ENCODE data around the gene TET1. TPM values are rescaled to one million over a fixed set of nuclear protein-coding genes. Genes with fewer than 3 reads are reported as not detected.

Gene TET1
- total and polyA plus RNA-seq, 2 of the 13 experiments (the other 11 are each of a cell fraction or from before 2014, with no cell fraction given), result 6.9 to 7.3 TPM

DNA sequence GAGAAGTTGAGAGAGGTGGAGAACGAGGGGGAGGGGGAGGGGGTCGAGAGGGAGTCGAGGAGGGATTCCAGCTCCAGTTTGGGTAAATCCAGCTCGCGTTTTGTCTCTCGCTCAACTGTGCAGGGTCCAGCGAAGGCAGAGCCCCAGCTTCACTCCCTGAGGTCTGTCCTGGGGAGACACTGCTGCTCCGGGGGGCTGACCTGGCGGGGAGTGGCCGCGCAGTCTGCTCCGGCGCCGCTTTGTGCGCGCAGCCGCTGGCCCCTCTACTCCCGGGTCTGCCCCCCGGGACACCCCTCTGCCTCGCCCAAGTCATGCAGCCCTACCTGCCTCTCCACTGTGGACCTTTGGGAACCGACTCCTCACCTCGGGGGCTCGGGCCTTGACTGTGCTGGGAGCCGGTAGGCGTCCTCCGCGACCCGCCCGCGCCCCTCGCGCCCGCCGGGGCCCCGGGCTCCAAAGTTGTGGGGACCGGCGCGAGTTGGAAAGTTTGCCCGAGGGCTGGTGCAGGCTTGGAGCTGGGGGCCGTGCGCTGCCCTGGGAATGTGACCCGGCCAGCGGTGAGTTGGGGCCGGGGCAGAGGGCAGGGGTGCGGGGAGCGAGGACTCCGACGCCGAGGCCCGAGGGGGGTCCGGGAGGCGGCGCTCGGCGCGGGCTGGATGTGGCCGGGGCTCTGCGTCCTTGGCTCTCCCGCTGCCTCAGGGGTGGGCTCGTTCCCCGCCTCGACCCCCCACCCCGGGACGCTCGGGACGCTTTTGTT lies at the start of gene TET1 (continued):
- peak; percentile 9; the same call in 1 of the 2 replicates for TF ChIP-seq MEIS2 (CRISPR knock-in tag; IDR thresholded peaks at IDR 0.05)
- TF ChIP-seq HNRNPUL1 (IDR thresholded peaks at IDR 0.05; ENCODE audit: low read depth, low read length), result no peak
- TF ChIP-seq DMAP1 (CRISPR knock-in tag; IDR thresholded peaks at IDR 0.05), result peak; percentile 69; the same call in 1 of the 2 replicates
- TF ChIP-seq ZNF224 (CRISPR knock-in tag; IDR thresholded peaks at IDR 0.05), result no peak
- TF ChIP-seq JDP2 (CRISPR knock-in tag; IDR thresholded peaks at IDR 0.05; ENCODE audit: borderline replicate concordance), result no peak
- no peak for TF ChIP-seq JUN (CRISPR knock-in tag; IDR thresholded peaks at IDR 0.05)
- no peak for TF ChIP-seq CBX1 (IDR thresholded peaks at IDR 0.05; ENCODE audit: low read depth)
- TF ChIP-seq THAP11 (CRISPR knock-in tag; IDR thresholded peaks at IDR 0.05), result peak; percentile 56
- TF ChIP-seq, protein P1, sequence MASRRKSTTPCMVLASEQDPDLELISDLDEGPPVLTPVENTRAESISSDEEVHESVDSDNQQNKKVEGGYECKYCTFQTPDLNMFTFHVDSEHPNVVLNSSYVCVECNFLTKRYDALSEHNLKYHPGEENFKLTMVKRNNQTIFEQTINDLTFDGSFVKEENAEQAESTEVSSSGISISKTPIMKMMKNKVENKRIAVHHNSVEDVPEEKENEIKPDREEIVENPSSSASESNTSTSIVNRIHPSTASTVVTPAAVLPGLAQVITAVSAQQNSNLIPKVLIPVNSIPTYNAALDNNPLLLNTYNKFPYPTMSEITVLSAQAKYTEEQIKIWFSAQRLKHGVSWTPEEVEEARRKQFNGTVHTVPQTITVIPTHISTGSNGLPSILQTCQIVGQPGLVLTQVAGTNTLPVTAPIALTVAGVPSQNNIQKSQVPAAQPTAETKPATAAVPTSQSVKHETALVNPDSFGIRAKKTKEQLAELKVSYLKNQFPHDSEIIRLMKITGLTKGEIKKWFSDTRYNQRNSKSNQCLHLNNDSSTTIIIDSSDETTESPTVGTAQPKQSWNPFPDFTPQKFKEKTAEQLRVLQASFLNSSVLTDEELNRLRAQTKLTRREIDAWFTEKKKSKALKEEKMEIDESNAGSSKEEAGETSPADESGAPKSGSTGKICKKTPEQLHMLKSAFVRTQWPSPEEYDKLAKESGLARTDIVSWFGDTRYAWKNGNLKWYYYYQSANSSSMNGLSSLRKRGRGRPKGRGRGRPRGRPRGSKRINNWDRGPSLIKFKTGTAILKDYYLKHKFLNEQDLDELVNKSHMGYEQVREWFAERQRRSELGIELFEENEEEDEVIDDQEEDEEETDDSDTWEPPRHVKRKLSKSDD (CRISPR knock-in tag; IDR thresholded peaks at IDR 0.05; ENCODE audit: low read depth), result peak; percentile 29; the same call in 1 of the 2 replicates
- TF ChIP-seq ZNF547 (CRISPR knock-in tag; IDR thresholded peaks at IDR 0.05), result peak; percentile 87
- TF ChIP-seq NFKB2 (CRISPR knock-in tag; IDR thresholded peaks at IDR 0.05; ENCODE audit: borderline replicate concordance), result no peak; the same call in 1 of the 2 replicates
- TF ChIP-seq, protein P2, sequence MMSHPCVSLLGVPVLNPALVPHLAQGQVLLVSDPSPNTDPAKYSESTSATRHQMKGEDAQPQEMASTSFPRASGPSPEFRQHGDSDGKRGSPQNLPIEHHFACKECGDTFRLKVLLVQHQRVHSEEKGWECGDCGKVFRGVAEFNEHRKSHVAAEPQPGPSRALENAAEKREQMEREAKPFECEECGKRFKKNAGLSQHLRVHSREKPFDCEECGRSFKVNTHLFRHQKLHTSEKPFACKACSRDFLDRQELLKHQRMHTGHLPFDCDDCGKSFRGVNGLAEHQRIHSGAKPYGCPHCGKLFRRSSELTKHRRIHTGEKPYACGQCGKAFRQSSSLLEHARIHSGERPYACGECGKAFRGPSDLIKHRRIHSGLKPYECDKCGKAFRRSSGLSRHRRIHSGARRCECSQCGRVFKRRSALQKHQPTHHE (CRISPR knock-in tag; IDR thresholded peaks at IDR 0.05; ENCODE audit: borderline replicate concordance), result no peak; the same call in 1 of the 2 replicates
- TF ChIP-seq SUZ12 (IDR thresholded peaks at IDR 0.05; ENCODE audit: low read depth, low read length), result no peak
- TF ChIP-seq ZNF737 (CRISPR knock-in tag; IDR thresholded peaks at IDR 0.05; ENCODE audit: borderline replicate concordance), result no peak
- TF ChIP-seq CAMTA2 (CRISPR knock-in tag; IDR thresholded peaks at IDR 0.05; ENCODE audit: borderline replicate concordance), result 0 out of 2 replicates have a peak, but pooled peaks have one; percentile 27
- TF ChIP-seq ZNF24 (IDR thresholded peaks at IDR 0.05), result no peak
- TF ChIP-seq RFXAP (CRISPR knock-in tag; IDR thresholded peaks at IDR 0.05; ENCODE audit: borderline replicate concordance), result no peak
- no peak for TF ChIP-seq EP300 (IDR thresholded peaks at IDR 0.05; ENCODE audit: low read depth in 2 of 2, low read length in 2 of 2)
- no peak for TF ChIP-seq EP300 (CRISPR knock-in tag; IDR thresholded peaks at IDR 0.05; ENCODE audit: borderline replicate concordance)
- no peak for TF ChIP-seq CEBPB (IDR thresholded peaks at IDR 0.05; ENCODE audit: borderline replicate concordance, low read depth, low read length)
- 0 out of 2 replicates have a peak, but pooled peaks have one; percentile 51 for TF ChIP-seq GATAD1 (CRISPR knock-in tag; IDR thresholded peaks at IDR 0.05)
- TF ChIP-seq SATB2 (CRISPR knock-in tag; IDR thresholded peaks at IDR 0.05), result no peak
- no peak for TF ChIP-seq ZNF782 (CRISPR knock-in tag; IDR thresholded peaks at IDR 0.05; ENCODE audit: borderline replicate concordance)
- TF ChIP-seq ZNF337 (CRISPR knock-in tag; IDR thresholded peaks at IDR 0.05; ENCODE audit: borderline replicate concordance, low read depth), result 0 out of 2 replicates have a peak, but pooled peaks have one; percentile 36
- peak; percentile 50; the same call in 1 of the 2 replicates for TF ChIP-seq NFE2L1 (CRISPR knock-in tag; IDR thresholded peaks at IDR 0.05; ENCODE audit: borderline replicate concordance)
- TF ChIP-seq, protein P3, sequence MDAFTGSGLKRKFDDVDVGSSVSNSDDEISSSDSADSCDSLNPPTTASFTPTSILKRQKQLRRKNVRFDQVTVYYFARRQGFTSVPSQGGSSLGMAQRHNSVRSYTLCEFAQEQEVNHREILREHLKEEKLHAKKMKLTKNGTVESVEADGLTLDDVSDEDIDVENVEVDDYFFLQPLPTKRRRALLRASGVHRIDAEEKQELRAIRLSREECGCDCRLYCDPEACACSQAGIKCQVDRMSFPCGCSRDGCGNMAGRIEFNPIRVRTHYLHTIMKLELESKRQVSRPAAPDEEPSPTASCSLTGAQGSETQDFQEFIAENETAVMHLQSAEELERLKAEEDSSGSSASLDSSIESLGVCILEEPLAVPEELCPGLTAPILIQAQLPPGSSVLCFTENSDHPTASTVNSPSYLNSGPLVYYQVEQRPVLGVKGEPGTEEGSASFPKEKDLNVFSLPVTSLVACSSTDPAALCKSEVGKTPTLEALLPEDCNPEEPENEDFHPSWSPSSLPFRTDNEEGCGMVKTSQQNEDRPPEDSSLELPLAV (CRISPR knock-in tag; conservative IDR thresholded peaks at IDR 0.05; ENCODE audit: low read depth), result no peak

All from HepG2 (cell line).